Activated B cell treated with CpG ODN at 0.5 μM for 24 hours (primary cell): ENCODE results near the gene NME8. TPM values are rescaled to one million over a fixed set of nuclear protein-coding genes. Genes with fewer than 3 reads are reported as not detected.
A peak's percentile ranks its signal among the peaks of the same experiment; 100 is the strongest.

ENCODE experiments used
- ATAC-seq: fragments of 200-7000 bp; cut with Tn5 transposase; one replicate; pipeline ENCODE4 v1.10.0; 2021; ENCODE audit warnings: low read depth, mild to moderate bottlenecking, moderate library complexity
- CTCF ChIA-PET: fragments of 350-600 bp; sonication (Branson Sonifier 250); formaldehyde crosslinking; loops from one replicate; lab custom pipeline; 2021; ENCODE audit warnings: antibody characterized with exemption; lab: Charles Lee
- POLR2A ChIA-PET: fragments of 350-600 bp; sonication (Branson Sonifier 250); formaldehyde crosslinking; loops from one replicate; lab custom pipeline; 2021; ENCODE audit warnings: antibody characterized with exemption; lab: Charles Lee
- DNase-seq: peaks from one replicate; pipeline ENCODE4 v3.0.0; 2022
- H3K27ac Mint-ChIP-seq: one replicate; pipeline ENCODE4 v1.8.0; 2020; ENCODE audit warnings: mixed read lengths
- H3K27me3 Mint-ChIP-seq: one replicate; pipeline ENCODE4 v1.8.0; 2021; ENCODE audit warnings: mixed read lengths
- H3K36me3 Mint-ChIP-seq: one replicate; pipeline ENCODE4 v1.8.0; 2021; ENCODE audit warnings: low read depth, mixed read lengths
- H3K4me1 Mint-ChIP-seq: one replicate; pipeline ENCODE4 v1.8.0; 2021; ENCODE audit warnings: mixed read lengths
- H3K4me3 Mint-ChIP-seq: one replicate; pipeline ENCODE4 v1.8.0; 2020; ENCODE audit warnings: mild to moderate bottlenecking, mixed read lengths
- H3K9me3 Mint-ChIP-seq: one replicate; pipeline ENCODE4 v1.8.0; 2020; ENCODE audit warnings: mixed read lengths
- intact Hi-C: fragments of 100-400 bp; cut with micrococcal nuclease; formaldehyde crosslinking; loops from one replicate; pipeline ENCODE4 v1.15.1; 2024
- total RNA-seq: library from RNA; stranded (reverse); gene quantifications from 2 replicates; pipeline ENCODE4 v1.2.3, GENCODE V29; 2022
- TF ChIP-seq, protein P1 (sequence below): fragments of 200-600 bp; IDR thresholded peaks from one replicate; pipeline ENCODE4 v1.8.0; 2022; ENCODE audit warnings: antibody characterized with exemption, mild to moderate bottlenecking

The NME8 gene
- total RNA-seq, 1 donor from 2014 or later, result not detected

DNA sequence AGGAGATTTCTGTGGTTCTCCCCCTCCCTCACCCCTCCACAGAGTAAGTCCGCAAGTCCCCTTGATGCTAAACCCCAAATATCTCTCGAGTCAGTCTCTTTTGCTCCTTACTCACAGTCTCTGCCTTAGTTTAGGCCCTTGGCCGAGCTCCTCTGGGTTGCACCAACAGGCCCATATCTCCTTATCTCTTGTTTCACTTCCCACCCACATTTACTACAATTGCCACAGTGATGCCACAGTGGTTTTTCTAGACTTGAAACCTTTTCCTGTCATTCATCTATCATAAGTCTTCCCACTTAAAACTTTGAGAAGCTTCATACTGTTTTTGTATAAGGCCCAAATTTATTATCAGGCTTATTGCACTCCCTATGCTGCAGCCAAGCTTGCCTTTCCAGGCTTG lies 23.4 kb upstream of the NME8 start:
- Mint-ChIP-seq H3K9me3 (no peaks in the 10 kb centered on the region), H3K4me3 (no peak overlapping the region), H3K4me1 (peaks cover 15% of the 10 kb centered on the region), H3K27ac (no peak overlapping the region), H3K27me3 (peaks cover 1% of the 10 kb centered on the region), H3K36me3 (no peaks in the 10 kb centered on the region)
- TF ChIP-seq, protein P1, sequence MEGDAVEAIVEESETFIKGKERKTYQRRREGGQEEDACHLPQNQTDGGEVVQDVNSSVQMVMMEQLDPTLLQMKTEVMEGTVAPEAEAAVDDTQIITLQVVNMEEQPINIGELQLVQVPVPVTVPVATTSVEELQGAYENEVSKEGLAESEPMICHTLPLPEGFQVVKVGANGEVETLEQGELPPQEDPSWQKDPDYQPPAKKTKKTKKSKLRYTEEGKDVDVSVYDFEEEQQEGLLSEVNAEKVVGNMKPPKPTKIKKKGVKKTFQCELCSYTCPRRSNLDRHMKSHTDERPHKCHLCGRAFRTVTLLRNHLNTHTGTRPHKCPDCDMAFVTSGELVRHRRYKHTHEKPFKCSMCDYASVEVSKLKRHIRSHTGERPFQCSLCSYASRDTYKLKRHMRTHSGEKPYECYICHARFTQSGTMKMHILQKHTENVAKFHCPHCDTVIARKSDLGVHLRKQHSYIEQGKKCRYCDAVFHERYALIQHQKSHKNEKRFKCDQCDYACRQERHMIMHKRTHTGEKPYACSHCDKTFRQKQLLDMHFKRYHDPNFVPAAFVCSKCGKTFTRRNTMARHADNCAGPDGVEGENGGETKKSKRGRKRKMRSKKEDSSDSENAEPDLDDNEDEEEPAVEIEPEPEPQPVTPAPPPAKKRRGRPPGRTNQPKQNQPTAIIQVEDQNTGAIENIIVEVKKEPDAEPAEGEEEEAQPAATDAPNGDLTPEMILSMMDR, result no peak
- intact Hi-C loops, result no loop called here
- no peak for DNase-seq
- ChIA-PET CTCF (interaction anchor here (1.4 to 1.8 kb wide), 2 partner anchors 9 kb away, joined by 4 to 5 read pairs; no protein-coding TSS in a partner anchor), POLR2A (no interaction called here)
- no peak for ATAC-seq

GRCh38 chr7:37826825-37827224 lies 21.6 kb upstream of the NME8 start:
- Mint-ChIP-seq H3K36me3 (no peaks in the 10 kb centered on the region), H3K4me1 (peaks cover 16% of the 10 kb centered on the region)

GRCh38 chr7:37831244-37831643 lies 17.2 kb upstream of the NME8 start:
- ChIA-PET CTCF (interaction anchor here (0.9 to 4.4 kb wide), 9 partner anchors 99 to 622 kb away, joined by 3 to 21 read pairs (median 5); no protein-coding TSS in a partner anchor), POLR2A (no interaction called here)
- peaks cover 1% of the 10 kb centered on the region for H3K27me3 Mint-ChIP-seq
- ATAC-seq, result no peak
- H3K36me3 Mint-ChIP-seq, result no peaks in the 10 kb centered on the region
- no peak overlapping the region for H3K4me3 Mint-ChIP-seq
- TF ChIP-seq, protein P1, result no peak
- no peaks in the 10 kb centered on the region for H3K9me3 Mint-ChIP-seq
- intact Hi-C loops, result loop anchor here (5.0 to 10.0 kb wide), 3 partner anchors 74 to 1356 kb away; no protein-coding TSS in a partner anchor
- H3K27ac Mint-ChIP-seq, result no peak overlapping the region
- peaks cover 21% of the 10 kb centered on the region for H3K4me1 Mint-ChIP-seq
- no peak for DNase-seq

More at GRCh38 chr7:37826825-37827224, 21.6 kb upstream of the NME8 start:
- intact Hi-C loops, result no loop called here
- Mint-ChIP-seq H3K4me3 (peak overlapping the region; percentile 48), H3K9me3 (no peaks in the 10 kb centered on the region), H3K27ac (no peak overlapping the region), H3K27me3 (peaks cover 1% of the 10 kb centered on the region)
- DNase-seq (no peak), ATAC-seq (peak; percentile 31)
- ChIA-PET CTCF (no interaction called here), POLR2A (no interaction called here)
- TF ChIP-seq, protein P1, result no peak

GRCh38 chr7:37832194-37832593 lies 16.2 kb upstream of the NME8 start:
- DNase-seq, result no peak
- no peak overlapping the region for H3K4me3 Mint-ChIP-seq
- peaks cover 15% of the 10 kb centered on the region for H3K4me1 Mint-ChIP-seq
- H3K27me3 Mint-ChIP-seq, result no peaks in the 10 kb centered on the region
- intact Hi-C loops, result loop anchor here (2.0 to 10.0 kb wide), 4 partner anchors 75 to 1357 kb away; partner anchors contain the start of gene ELMO1
- TF ChIP-seq, protein P1, result no peak
- H3K36me3 Mint-ChIP-seq, result no peaks in the 10 kb centered on the region
- H3K9me3 Mint-ChIP-seq, result no peaks in the 10 kb centered on the region
- no peak overlapping the region for H3K27ac Mint-ChIP-seq
- peak; percentile 92 for ATAC-seq
- ChIA-PET POLR2A (interaction anchor here (0.8 kb wide), 1 partner anchor 100 kb away, joined by 3 read pairs; no protein-coding TSS in a partner anchor), CTCF (interaction anchor here (0.6 to 4.4 kb wide), 16 partner anchors 46 to 623 kb away, joined by 3 to 21 read pairs (median 4); partner anchors contain the start of gene GPR141)

GRCh38 chr7:37833107-37833817 lies 15.1 kb upstream of the NME8 start:
- peak overlapping the region; percentile 81 for H3K4me3 Mint-ChIP-seq
- peaks cover 15% of the 10 kb centered on the region for H3K4me1 Mint-ChIP-seq
- ATAC-seq (peak; percentile 71), DNase-seq (peak; percentile 23)
- TF ChIP-seq, protein P1, result peak; percentile 87
- no peaks in the 10 kb centered on the region for H3K27me3 Mint-ChIP-seq
- CTCF ChIA-PET, result interaction anchor here (0.6 to 4.4 kb wide), 15 partner anchors 8 to 625 kb away, joined by 3 to 21 read pairs (median 5); no protein-coding TSS in a partner anchor
- POLR2A ChIA-PET, result interaction anchor here (0.9 to 1.4 kb wide), 2 partner anchors 384 to 385 kb away, joined by 3 read pairs; partner anchors contain the start of gene ELMO1
- intact Hi-C loops, result loop anchor here (1.0 to 10.0 kb wide), 12 partner anchors 46 to 1358 kb away; partner anchors contain the start of gene ELMO1
- no peaks in the 10 kb centered on the region for H3K9me3 Mint-ChIP-seq
- no peaks in the 10 kb centered on the region for H3K36me3 Mint-ChIP-seq
- H3K27ac Mint-ChIP-seq, result no peak overlapping the region
